Natural killer cell (primary cell): ENCODE measurements around the gene BIRC7. TPM values are rescaled to one million over a fixed set of nuclear protein-coding genes. Genes with fewer than 3 reads are reported as not detected.

Experiments used
- ATAC-seq, 3 donors: fragments of 150-1000 bp in 2 of 3; fragments of 200-7000 bp in 1 of 3; cut with Tn5 transposase; 1 replicate in 1 of 3; 2 replicates in 2 of 3; pipeline ENCODE4 v1.10.0; 2021; ENCODE audit warnings: mild to moderate bottlenecking in 2 of 3, moderate library complexity in 2 of 3
- DNase-seq, 2 donors: peaks; one replicate each; pipeline versions ENCODE4 v3.0.0 to v3.0.0-alpha.2; 2013 to 2021; ENCODE audit warnings: mixed read lengths in 1 of 2
- H3K27ac ChIP-seq: one replicate; pipeline ENCODE4 v1.5.1; 2013; ENCODE audit warnings: mild to moderate bottlenecking, low read length
- H3K27me3 ChIP-seq: one replicate; pipeline ENCODE4 v1.6.1; 2013; ENCODE audit warnings: low read length; ENCODE audit not compliant: control insufficient read depth, insufficient read depth
- H3K36me3 ChIP-seq: one replicate; pipeline ENCODE4 v1.6.1; 2013; ENCODE audit warnings: low read length; ENCODE audit not compliant: control insufficient read depth, insufficient read depth
- H3K4me1 ChIP-seq: one replicate; pipeline ENCODE4 v1.6.1; 2013; ENCODE audit warnings: low read length; ENCODE audit not compliant: control insufficient read depth, insufficient read depth
- H3K4me3 ChIP-seq: one replicate; pipeline ENCODE4 v1.5.1; 2013; ENCODE audit warnings: low read length
- H3K9me3 ChIP-seq: one replicate; pipeline ENCODE4 v1.6.1; 2013; ENCODE audit warnings: low read length; ENCODE audit not compliant: control insufficient read depth, insufficient read depth
- H3K27ac Mint-ChIP-seq, 2 donors: one replicate each; pipeline ENCODE4 v1.8.0; 2022; ENCODE audit warnings: mild to moderate bottlenecking in 2 of 2, mixed read lengths in 2 of 2, moderate library complexity in 1 of 2
- H3K27me3 Mint-ChIP-seq, 2 donors: one replicate each; pipeline ENCODE4 v1.8.0; 2022; ENCODE audit warnings: low read depth in 2 of 2, mixed read lengths in 2 of 2
- H3K36me3 Mint-ChIP-seq: one replicate; pipeline ENCODE4 v1.8.0; 2022; ENCODE audit warnings: mixed read lengths
- H3K4me1 Mint-ChIP-seq, 2 donors: one replicate each; pipeline ENCODE4 v1.8.0; 2022; ENCODE audit warnings: mixed read lengths in 2 of 2
- H3K4me3 Mint-ChIP-seq: one replicate; pipeline ENCODE4 v1.8.0; 2022; ENCODE audit warnings: mild to moderate bottlenecking, moderate library complexity, mixed read lengths
- H3K9me3 Mint-ChIP-seq, 2 donors: one replicate each; pipeline ENCODE4 v1.8.0; 2022; ENCODE audit warnings: mixed read lengths in 2 of 2
- CTCF ChIP-seq: fragments of 200-600 bp; IDR thresholded peaks from one replicate; pipeline ENCODE4 v1.8.0; 2022; ENCODE audit warnings: antibody characterized with exemption
- WGBS: methylation state at CpG from one replicate; pipeline ENCODE4 v1.1.7; 2013; ENCODE audit warnings: missing lambda C conversion rate; ENCODE audit not compliant: insufficient coverage; 5-methylcytosine and 5-hydroxymethylcytosine counted together
- intact Hi-C: fragments of 100-400 bp; cut with micrococcal nuclease; formaldehyde crosslinking; loops from one replicate; pipeline ENCODE4 v1.14.2; 2022
- total RNA-seq, 4 donors: library from RNA; stranded (reverse); fragments of 120-200 nt in 1 of 4; gene quantifications; one replicate each; pipeline versions ENCODE4 v1.2.3 to v1.2.4, GENCODE V29; 2013 to 2022

The BIRC7 gene
- total RNA-seq, 3 donors from 2014 or later (not counting 1 experiment from before 2014, with no cell fraction given) = not detected

DNA sequence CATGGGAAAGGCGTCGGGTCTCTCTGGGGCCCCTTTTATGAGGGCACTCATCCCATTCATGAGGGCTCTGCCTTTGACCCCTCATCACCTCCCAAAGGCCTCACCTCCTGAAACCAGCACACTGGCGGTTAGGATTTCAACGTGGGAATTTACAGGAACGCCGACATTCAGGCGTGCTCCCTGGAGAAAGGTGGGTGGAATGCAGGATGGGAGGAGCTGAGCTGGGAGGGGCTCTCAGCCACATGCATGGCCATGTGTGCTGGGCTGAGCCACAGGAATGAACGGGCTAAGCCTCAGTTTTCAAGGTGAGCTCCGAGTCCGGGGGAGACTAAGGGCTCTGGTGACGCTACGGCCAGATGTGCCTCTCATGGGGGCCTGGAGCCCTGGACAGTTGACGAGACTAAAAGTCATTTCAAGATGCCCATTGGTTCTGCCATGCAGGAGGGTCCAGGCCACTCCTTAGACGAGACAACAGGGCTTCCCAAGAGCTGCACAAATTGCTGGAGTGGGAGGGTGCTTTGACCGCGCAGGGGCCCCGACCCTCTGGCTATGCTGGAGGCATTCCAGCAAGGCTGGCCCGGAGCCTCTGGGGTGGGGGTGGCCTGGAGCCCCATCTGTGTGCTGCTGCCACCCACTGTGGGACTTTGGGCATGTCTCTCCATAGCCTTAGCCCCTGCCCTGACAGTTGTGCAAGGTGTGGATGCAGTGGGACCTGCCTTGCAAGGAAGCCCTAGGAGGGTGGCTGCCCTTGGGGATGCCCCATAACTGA lies 33.1 kb downstream of the BIRC7 start:
- Histone ChIP-seq H3K27me3 (no peaks in the 10 kb centered on the region), H3K9me3 (no peaks in the 10 kb centered on the region), H3K36me3 (no peaks in the 10 kb centered on the region), H3K4me3 (no peak overlapping the region), H3K27ac (no peak overlapping the region), H3K4me1 (peaks cover 14% of the 10 kb centered on the region)
- peaks cover 10 to 13% of the 10 kb centered on the region in 2 donors for H3K27me3 Mint-ChIP-seq
- ATAC-seq = no peak
- H3K36me3 Mint-ChIP-seq = no peaks in the 10 kb centered on the region
- TF ChIP-seq CTCF = no peak
- intact Hi-C loops = no loop called here
- no peak overlapping the region for H3K4me3 Mint-ChIP-seq
- H3K4me1 Mint-ChIP-seq = peaks cover 13 to 14% of the 10 kb centered on the region in 2 donors
- no peak for DNase-seq
- no peak overlapping the region for H3K27ac Mint-ChIP-seq
- WGBS = 66% methylated on average over 18 of the region's 18 CpGs
- no peaks in the 10 kb centered on the region for H3K9me3 Mint-ChIP-seq

DNA sequence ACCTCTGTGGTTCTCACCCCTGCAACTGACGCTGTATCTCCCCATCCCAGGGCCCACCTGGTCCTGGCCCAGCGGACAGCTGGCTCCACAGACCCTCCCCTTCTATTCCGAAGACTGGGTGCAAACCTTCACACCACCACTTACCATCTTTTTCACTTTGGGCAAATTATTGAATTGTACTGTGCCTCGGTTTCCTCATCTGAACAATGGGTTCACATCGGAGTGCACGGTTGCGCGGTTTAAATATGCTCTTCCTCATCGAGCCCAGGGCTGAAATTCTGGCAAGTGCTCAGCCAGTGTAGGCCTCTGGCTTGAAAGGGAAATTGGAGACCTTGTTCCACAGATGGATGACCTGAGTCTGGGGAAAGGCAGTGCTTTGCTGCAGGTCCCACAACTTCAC lies 34.0 kb downstream of the BIRC7 start:
- no peaks in the 10 kb centered on the region for H3K9me3 Mint-ChIP-seq
- Histone ChIP-seq H3K9me3 (no peaks in the 10 kb centered on the region), H3K27me3 (no peaks in the 10 kb centered on the region), H3K4me3 (no peak overlapping the region), H3K27ac (no peak overlapping the region), H3K4me1 (peaks cover 20% of the 10 kb centered on the region), H3K36me3 (no peaks in the 10 kb centered on the region)
- H3K4me3 Mint-ChIP-seq = no peak overlapping the region
- peaks cover 22 to 23% of the 10 kb centered on the region in 2 donors for H3K4me1 Mint-ChIP-seq
- ATAC-seq (no peak), DNase-seq (no peak)
- H3K27ac Mint-ChIP-seq = no peak overlapping the region
- intact Hi-C loops = no loop called here
- H3K27me3 Mint-ChIP-seq = peaks cover under 1 to 10% of the 10 kb centered on the region in 2 donors
- no peaks in the 10 kb centered on the region for H3K36me3 Mint-ChIP-seq
- no peak for TF ChIP-seq CTCF
- WGBS = 82% methylated on average over 9 of the region's 9 CpGs

DNA sequence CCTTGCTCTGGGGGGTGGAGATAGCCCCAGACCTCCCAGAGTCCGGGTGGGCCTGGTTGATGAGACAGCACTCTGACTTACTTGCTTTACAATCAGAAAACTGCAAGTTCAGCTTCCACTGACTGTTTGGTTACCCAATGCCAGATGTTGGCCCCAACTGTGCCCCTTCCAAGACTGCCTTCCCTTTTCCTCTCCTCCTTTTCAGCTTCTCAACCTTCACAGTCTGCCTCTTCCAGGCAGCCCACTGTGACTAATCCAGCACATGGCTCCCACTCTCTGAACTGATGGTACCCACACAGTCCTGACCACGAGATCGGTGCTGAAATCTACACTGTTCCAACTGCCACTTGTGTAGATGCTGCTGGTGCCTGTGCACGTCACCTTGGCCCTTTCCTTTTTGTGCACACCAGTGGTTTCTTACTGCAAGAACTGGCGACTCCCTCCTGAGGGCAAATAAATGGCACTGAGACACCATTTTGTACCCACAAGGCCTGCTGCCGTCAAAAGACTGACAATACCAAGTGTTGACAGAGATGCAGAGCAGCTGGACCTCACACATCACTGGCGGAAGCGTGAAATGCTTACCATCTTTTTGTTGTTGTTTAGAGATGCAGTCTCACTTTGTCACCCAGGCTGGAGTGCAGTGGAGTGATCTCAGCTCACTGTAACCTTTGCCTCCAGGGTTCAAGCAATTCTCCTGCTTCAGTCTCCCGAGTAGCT lies 35.1 kb downstream of the BIRC7 start:
- Histone ChIP-seq H3K27me3 (no peaks in the 10 kb centered on the region), H3K4me3 (no peak overlapping the region), H3K9me3 (no peaks in the 10 kb centered on the region), H3K4me1 (peaks cover 21% of the 10 kb centered on the region), H3K36me3 (no peaks in the 10 kb centered on the region), H3K27ac (no peak overlapping the region)
- Mint-ChIP-seq H3K27me3 (peaks cover 0 to 7% of the 10 kb centered on the region in 2 donors), H3K27ac (no peak overlapping the region), H3K4me1 (peaks cover 31 to 33% of the 10 kb centered on the region in 2 donors), H3K36me3 (no peaks in the 10 kb centered on the region), H3K9me3 (no peaks in the 10 kb centered on the region), H3K4me3 (no peak overlapping the region)
- TF ChIP-seq CTCF = no peak
- ATAC-seq = no peak
- intact Hi-C loops = no loop called here
- DNase-seq = no peak
- 87% methylated on average over 9 of the region's 9 CpGs for WGBS
